MM.1S (cell line): ENCODE measurements around the gene KCNC1.

Source experiments
- DNase-seq: peaks from one replicate; pipeline ENCODE4 v3.0.0-alpha.2; 2015
- H2AFZ ChIP-seq: fragments of 300-600 bp; sonication (generic); 2 replicates; pipeline ENCODE4 v1.6.0; 2016; ENCODE audit warnings: antibody characterized with exemption, low read length
- H3F3A ChIP-seq: fragments of 300-600 bp; sonication (generic); 2 replicates; pipeline ENCODE4 v1.6.1; 2016; ENCODE audit warnings: mild to moderate bottlenecking, antibody characterized with exemption, low read length, moderate library complexity, mixed read lengths; ENCODE audit not compliant: insufficient read depth
- H3K27ac ChIP-seq: fragments of 300-600 bp; sonication (generic); 2 replicates; pipeline ENCODE4 v1.5.1; 2016; ENCODE audit warnings: mild to moderate bottlenecking, low read length
- H3K27me3 ChIP-seq: fragments of 300-600 bp; sonication (generic); replicated peaks from 2 replicates; pipeline ENCODE4 v1.6.0; 2016; ENCODE audit warnings: low read length; ENCODE audit not compliant: insufficient read depth
- H3K36me3 ChIP-seq: fragments of 300-600 bp; sonication (generic); replicated peaks from 2 replicates; pipeline ENCODE4 v1.6.1; 2016; ENCODE audit warnings: mild to moderate bottlenecking, low read length, mixed read lengths; ENCODE audit not compliant: insufficient read depth
- H3K4me1 ChIP-seq: fragments of 300-600 bp; sonication (generic); 2 replicates; pipeline ENCODE4 v1.6.1; 2016; ENCODE audit warnings: low read length, mixed read lengths
- H3K4me2 ChIP-seq: fragments of 300-600 bp; sonication (generic); 2 replicates; pipeline ENCODE4 v1.6.0; 2016; ENCODE audit warnings: low read depth, low read length
- H3K4me3 ChIP-seq: fragments of 300-600 bp; sonication (generic); 2 replicates; pipeline ENCODE4 v1.5.1; 2016; ENCODE audit warnings: low read length, mixed read lengths
- H3K79me2 ChIP-seq: fragments of 300-600 bp; sonication (generic); 2 replicates; pipeline ENCODE4 v1.6.1; 2016; ENCODE audit warnings: mixed run types, low read length, mixed read lengths
- H3K9ac ChIP-seq: fragments of 300-600 bp; sonication (generic); 2 replicates; pipeline ENCODE4 v1.6.1; 2016; ENCODE audit warnings: low read length, mixed read lengths
- H3K9me2 ChIP-seq: fragments of 300-600 bp; sonication (generic); replicated peaks from 2 replicates; pipeline ENCODE4 v1.6.1; 2016; ENCODE audit warnings: mild to moderate bottlenecking, low read length, mixed read lengths; ENCODE audit not compliant: insufficient read depth
- H3K9me3 ChIP-seq: fragments of 300-600 bp; sonication (generic); replicated peaks from 2 replicates; pipeline ENCODE4 v1.6.1; 2016; ENCODE audit warnings: mild to moderate bottlenecking, low read length, mixed read lengths; ENCODE audit not compliant: insufficient read depth
- H4K20me1 ChIP-seq: fragments of 300-600 bp; sonication (generic); 2 replicates; pipeline ENCODE4 v1.6.1; 2016; ENCODE audit warnings: mild to moderate bottlenecking, low read length, moderate library complexity, mixed read lengths; ENCODE audit not compliant: insufficient read depth
- EZH2 ChIP-seq: fragments of 300-600 bp; sonication (generic); optimal IDR thresholded peaks from 2 replicates; pipeline ENCODE3; 2017; ENCODE audit warnings: low read depth, mild to moderate bottlenecking, antibody characterized with exemption, low read length, mixed read lengths
- EZH2phosphoT487 ChIP-seq: fragments of 300-600 bp; sonication (generic); IDR thresholded peaks from 2 replicates; pipeline ENCODE4 v1.6.1; 2018; ENCODE audit warnings: antibody characterized with exemption, low read length
- TF ChIP-seq, protein P1 (sequence below): fragments of 300-600 bp; sonication (generic); IDR thresholded peaks from 2 replicates; pipeline ENCODE4 v1.5.1; 2016; ENCODE audit warnings: antibody characterized with exemption, low read length, mixed read lengths

Gene KCNC1

DNA sequence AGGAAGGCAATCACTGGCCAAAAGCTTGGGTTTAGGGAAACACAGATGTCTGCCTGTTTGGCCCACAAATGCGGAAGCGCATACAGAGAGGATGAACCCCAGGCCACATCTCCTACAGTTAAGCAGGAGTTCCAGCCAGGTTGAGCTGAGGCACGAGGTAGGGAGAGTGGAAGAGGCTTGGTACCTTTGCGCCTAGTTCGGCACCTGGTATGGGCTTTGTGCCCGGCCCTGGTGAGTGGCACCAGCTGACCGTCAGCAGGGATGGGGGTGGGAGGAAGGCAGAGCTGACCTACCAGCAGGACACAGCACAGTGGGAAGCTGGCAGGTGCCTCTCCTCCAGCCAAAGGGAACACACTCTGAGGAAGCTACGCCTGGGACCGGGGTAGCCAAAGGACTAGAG is 57.6 kb downstream of the KCNC1 start:
- no peak overlapping the region for H2AFZ ChIP-seq
- H3K4me1 ChIP-seq: no peaks in the 10 kb centered on the region
- no peak overlapping the region for H3K9ac ChIP-seq
- no peak overlapping the region for H3K27ac ChIP-seq
- H3K4me3 ChIP-seq: no peak overlapping the region
- no peaks in the 10 kb centered on the region for H3K27me3 ChIP-seq
- no peaks in the 10 kb centered on the region for H3K9me3 ChIP-seq
- no peaks in the 10 kb centered on the region for H3K9me2 ChIP-seq
- TF ChIP-seq EZH2phosphoT487 (no peak), EZH2 (no peak)
- TF ChIP-seq, protein P1, sequence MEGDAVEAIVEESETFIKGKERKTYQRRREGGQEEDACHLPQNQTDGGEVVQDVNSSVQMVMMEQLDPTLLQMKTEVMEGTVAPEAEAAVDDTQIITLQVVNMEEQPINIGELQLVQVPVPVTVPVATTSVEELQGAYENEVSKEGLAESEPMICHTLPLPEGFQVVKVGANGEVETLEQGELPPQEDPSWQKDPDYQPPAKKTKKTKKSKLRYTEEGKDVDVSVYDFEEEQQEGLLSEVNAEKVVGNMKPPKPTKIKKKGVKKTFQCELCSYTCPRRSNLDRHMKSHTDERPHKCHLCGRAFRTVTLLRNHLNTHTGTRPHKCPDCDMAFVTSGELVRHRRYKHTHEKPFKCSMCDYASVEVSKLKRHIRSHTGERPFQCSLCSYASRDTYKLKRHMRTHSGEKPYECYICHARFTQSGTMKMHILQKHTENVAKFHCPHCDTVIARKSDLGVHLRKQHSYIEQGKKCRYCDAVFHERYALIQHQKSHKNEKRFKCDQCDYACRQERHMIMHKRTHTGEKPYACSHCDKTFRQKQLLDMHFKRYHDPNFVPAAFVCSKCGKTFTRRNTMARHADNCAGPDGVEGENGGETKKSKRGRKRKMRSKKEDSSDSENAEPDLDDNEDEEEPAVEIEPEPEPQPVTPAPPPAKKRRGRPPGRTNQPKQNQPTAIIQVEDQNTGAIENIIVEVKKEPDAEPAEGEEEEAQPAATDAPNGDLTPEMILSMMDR: no peak
- no peaks in the 10 kb centered on the region for H3K79me2 ChIP-seq
- no peaks in the 10 kb centered on the region for H4K20me1 ChIP-seq
- H3K4me2 ChIP-seq: no peak overlapping the region
- no peaks in the 10 kb centered on the region for H3K36me3 ChIP-seq
- DNase-seq: no peak
- H3F3A ChIP-seq: no peaks in the 10 kb centered on the region

DNA sequence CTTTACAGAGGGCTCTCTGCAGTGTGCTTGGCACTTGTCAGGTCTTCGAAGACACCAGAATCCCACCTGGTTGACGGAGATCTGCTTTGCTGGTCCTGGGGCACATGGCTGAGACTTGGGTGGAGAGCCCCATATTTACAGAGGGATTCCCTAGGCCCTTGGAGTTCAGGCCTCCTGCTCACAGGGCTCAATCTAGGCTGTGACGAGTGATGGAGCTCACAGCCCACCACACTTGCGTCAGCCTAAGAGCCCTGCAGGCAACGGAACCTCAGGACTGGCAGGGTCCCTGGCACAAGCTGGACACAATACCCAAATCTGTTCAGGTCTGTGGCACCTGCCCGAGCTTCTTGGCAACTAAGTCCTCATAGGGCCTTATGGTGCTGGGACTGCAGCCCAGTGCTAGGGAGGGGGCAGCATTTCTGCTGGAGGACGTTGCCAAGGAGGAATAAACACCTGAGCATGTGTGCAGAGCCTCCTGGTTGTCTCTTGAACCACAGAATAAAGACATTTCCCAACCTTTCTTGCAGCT is 59.1 kb downstream of the KCNC1 start:
- Histone ChIP-seq H3K36me3 (no peaks in the 10 kb centered on the region), H3K9me3 (no peaks in the 10 kb centered on the region), H2AFZ (no peak overlapping the region), H3F3A (no peaks in the 10 kb centered on the region), H3K9me2 (no peaks in the 10 kb centered on the region), H3K4me3 (no peak overlapping the region), H3K79me2 (no peaks in the 10 kb centered on the region), H3K27me3 (no peaks in the 10 kb centered on the region), H3K9ac (no peak overlapping the region), H4K20me1 (no peaks in the 10 kb centered on the region), H3K4me2 (no peak overlapping the region), H3K4me1 (no peaks in the 10 kb centered on the region), H3K27ac (no peak overlapping the region)
- DNase-seq: no peak
- no peak for TF ChIP-seq EZH2
- no peak for TF ChIP-seq EZH2phosphoT487
- TF ChIP-seq, protein P1: no peak

GRCh38 chr11:17794981-17795380 is 60.4 kb downstream of the KCNC1 start:
- H2AFZ ChIP-seq: no peak overlapping the region
- H4K20me1 ChIP-seq: no peaks in the 10 kb centered on the region
- no peaks in the 10 kb centered on the region for H3K79me2 ChIP-seq
- no peak overlapping the region for H3K27ac ChIP-seq
- no peaks in the 10 kb centered on the region for H3K9me2 ChIP-seq
- H3F3A ChIP-seq: no peaks in the 10 kb centered on the region
- H3K36me3 ChIP-seq: no peaks in the 10 kb centered on the region
- H3K4me3 ChIP-seq: no peak overlapping the region
- no peak overlapping the region for H3K9ac ChIP-seq
- no peaks in the 10 kb centered on the region for H3K9me3 ChIP-seq
- DNase-seq: no peak
- H3K27me3 ChIP-seq: no peaks in the 10 kb centered on the region
- H3K4me2 ChIP-seq: no peak overlapping the region
- TF ChIP-seq EZH2phosphoT487 (no peak), EZH2 (no peak)
- TF ChIP-seq, protein P1: no peak
- no peaks in the 10 kb centered on the region for H3K4me1 ChIP-seq
